GM23248 (cell line): Measurements from ENCODE around the gene TCTN1. TPM values are rescaled to one million over a fixed set of nuclear protein-coding genes. Genes with fewer than 3 reads are reported as not detected.
"Not testable (repeated sequence)": the region's sequence is repeated elsewhere in the genome, so short reads cannot be mapped to it uniquely, and the experiment has no call there.

Experiments used
- DNase-seq: peaks from one replicate; pipeline ENCODE4 v3.0.0-alpha.2; 2015
- H2AFZ ChIP-seq: fragments of 200-600 bp; sonication (generic); 2 replicates; pipeline ENCODE4 v1.6.1; 2016; ENCODE audit warnings: antibody characterized with exemption
- H3F3A ChIP-seq: fragments of 200-600 bp; sonication (generic); 2 replicates; pipeline ENCODE4 v1.6.1; 2016; ENCODE audit warnings: mild to moderate bottlenecking, antibody characterized with exemption, mixed run types; ENCODE audit not compliant: insufficient read depth
- H3K27ac ChIP-seq: fragments of 200-600 bp; sonication (generic); 2 replicates; pipeline ENCODE4 v1.5.1; 2016; ENCODE audit warnings: mild to moderate bottlenecking
- H3K27me3 ChIP-seq: fragments of 200-600 bp; sonication (generic); replicated peaks from 2 replicates; pipeline ENCODE4 v1.6.1; 2016; ENCODE audit warnings: mild to moderate bottlenecking; ENCODE audit not compliant: insufficient read depth
- H3K36me3 ChIP-seq: fragments of 200-600 bp; sonication (generic); 2 replicates; pipeline ENCODE4 v1.6.1; 2016; ENCODE audit warnings: low read depth, mild to moderate bottlenecking
- H3K4me1 ChIP-seq: fragments of 200-600 bp; sonication (generic); 2 replicates; pipeline ENCODE4 v1.6.1; 2016; ENCODE audit warnings: mild to moderate bottlenecking; ENCODE audit not compliant: insufficient read depth
- H3K4me2 ChIP-seq: fragments of 200-600 bp; sonication (generic); one replicate; pipeline ENCODE4 v1.6.1; 2016; ENCODE audit warnings: mild to moderate bottlenecking; ENCODE audit not compliant: unreplicated experiment
- H3K4me3 ChIP-seq: fragments of 200-600 bp; sonication (generic); 2 replicates; pipeline ENCODE4 v1.5.1; 2016; ENCODE audit warnings: mild to moderate bottlenecking
- H3K79me2 ChIP-seq: fragments of 200-600 bp; sonication (generic); 2 replicates; pipeline ENCODE4 v1.6.1; 2016; ENCODE audit warnings: mild to moderate bottlenecking; ENCODE audit not compliant: insufficient read depth
- H3K9ac ChIP-seq: fragments of 200-600 bp; sonication (generic); 2 replicates; pipeline ENCODE4 v1.6.1; 2016; ENCODE audit warnings: mild to moderate bottlenecking
- H3K9me2 ChIP-seq: fragments of 200-600 bp; sonication (generic); 2 replicates; pipeline ENCODE4 v1.6.1; 2016; ENCODE audit warnings: mixed run types, mild to moderate bottlenecking, moderate library complexity; ENCODE audit not compliant: insufficient read depth
- H3K9me3 ChIP-seq: fragments of 200-600 bp; sonication (generic); one replicate; pipeline ENCODE4 v1.6.1; 2017; ENCODE audit warnings: low read depth
- H4K20me1 ChIP-seq: fragments of 200-600 bp; sonication (generic); 2 replicates; pipeline ENCODE4 v1.6.0; 2016; ENCODE audit not compliant: insufficient read depth
- EZH2 ChIP-seq: fragments of 200-600 bp; sonication (generic); IDR thresholded peaks from 2 replicates; pipeline ENCODE4 v1.6.1; 2018; ENCODE audit warnings: antibody characterized with exemption, mild to moderate bottlenecking; ENCODE audit not compliant: insufficient read depth, poor library complexity, severe bottlenecking
- EZH2phosphoT487 ChIP-seq: fragments of 200-600 bp; sonication (generic); IDR thresholded peaks from 2 replicates; pipeline ENCODE4 v1.6.1; 2018; ENCODE audit warnings: antibody characterized with exemption, moderate library complexity, mild to moderate bottlenecking, low read depth; ENCODE audit not compliant: insufficient read depth
- WGBS, 2 experiments: methylation state at CpG; one replicate each; pipeline ENCODE4 v1.1.6; 2015 to 2017; ENCODE audit warnings: low lambda C conversion rate in 2 of 2, low coverage in 1 of 2; ENCODE audit errors: missing lambda C conversion rate in 2 of 2; 5-methylcytosine and 5-hydroxymethylcytosine counted together
- in situ Hi-C: fragments of 300-500 bp; cut with MboI; formaldehyde crosslinking; loops from 2 replicates; pipeline ENCODE4 v1.15.0; 2020
- polyA plus RNA-seq: library from polyadenylated mRNA; unstranded; fragments of >200 nt; fragmentation: Nextera tagmentation; extraction: Ambion mirVana; gene quantifications from 2 replicates; pipeline ENCODE4 v1.2.1, GENCODE V29; 2016
- total RNA-seq: library from RNA; depleted of rRNA; stranded (reverse); fragments of >200 nt; shearing (Covaris generic); gene quantifications from 2 replicates; pipeline ENCODE4 v1.2.3, GENCODE V29; 2014

Gene TCTN1
- total and polyA plus RNA-seq, 2 experiments from 2014 or later, result 44.3 to 65.2 TPM

DNA sequence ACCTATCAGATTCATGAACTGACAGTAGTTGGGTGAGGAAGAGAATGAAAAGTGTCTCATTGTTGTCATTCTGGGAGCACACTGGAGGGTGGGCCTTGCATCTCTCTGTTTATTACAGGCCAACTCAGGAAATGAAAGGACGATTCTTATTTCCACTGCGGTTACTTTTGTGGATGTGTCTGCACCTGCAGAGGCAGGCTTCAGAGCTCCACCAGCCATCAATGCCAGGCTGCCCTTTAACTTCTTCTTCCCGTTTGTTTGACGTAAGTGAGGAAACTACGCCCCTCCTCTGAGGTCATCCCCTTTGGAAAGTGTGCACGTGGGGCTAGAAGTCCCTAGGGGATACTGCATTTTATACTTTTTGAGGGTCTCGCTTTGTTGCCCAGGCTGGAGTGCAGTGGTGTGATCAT, 33.7 kb downstream of the TCTN1 start:
- Histone ChIP-seq H3K9ac (no peak overlapping the region), H3K9me3 (no peaks in the 10 kb centered on the region), H3K4me1 (no peaks in the 10 kb centered on the region), H3K27ac (no peak overlapping the region), H3F3A (no peaks in the 10 kb centered on the region), H3K4me3 (no peak overlapping the region), H2AFZ (no peak overlapping the region), H3K9me2 (no peaks in the 10 kb centered on the region), H3K4me2 (no peak overlapping the region), H3K79me2 (no peaks in the 10 kb centered on the region), H4K20me1 (no peaks in the 10 kb centered on the region), H3K36me3 (no peaks in the 10 kb centered on the region), H3K27me3 (no peaks in the 10 kb centered on the region)
- 79% methylated on average over 7 of the region's 7 CpGs for WGBS, 2 experiments
- no peak for DNase-seq
- in situ Hi-C loops, result no loop called here
- TF ChIP-seq EZH2 (no peak), EZH2phosphoT487 (no peak)

DNA sequence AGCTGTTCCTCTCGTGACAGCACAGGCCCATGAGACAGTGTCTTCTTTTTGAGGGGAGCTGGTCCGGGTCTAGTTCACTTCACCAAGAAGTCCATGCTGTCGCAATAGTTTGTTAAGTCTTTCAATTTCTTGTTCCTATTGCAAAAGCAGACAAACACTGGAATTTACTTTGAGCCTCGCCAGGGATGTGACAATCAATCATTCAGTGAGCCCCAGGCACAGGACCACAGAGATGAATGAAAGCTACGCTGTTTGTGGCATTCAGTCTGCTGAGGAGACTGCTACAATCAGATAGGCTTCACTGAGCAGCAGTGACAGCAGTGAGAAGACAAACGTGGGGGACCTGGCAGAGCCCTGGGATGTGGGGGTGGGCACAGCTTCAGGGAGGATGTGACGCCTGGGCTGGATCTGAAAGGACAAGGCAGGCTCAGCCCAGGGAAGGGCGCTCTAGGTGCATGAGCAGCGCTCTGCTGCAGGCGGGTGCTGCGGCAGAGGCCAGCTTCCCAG, 35.5 kb downstream of the TCTN1 start:
- Histone ChIP-seq H3K79me2 (no peaks in the 10 kb centered on the region), H3K9me2 (no peaks in the 10 kb centered on the region), H3K9ac (no peak overlapping the region), H3K27me3 (no peaks in the 10 kb centered on the region), H3K4me2 (no peak overlapping the region), H3K27ac (no peak overlapping the region), H4K20me1 (no peaks in the 10 kb centered on the region), H3K36me3 (no peaks in the 10 kb centered on the region), H3K4me1 (no peaks in the 10 kb centered on the region), H3F3A (no peaks in the 10 kb centered on the region), H3K9me3 (no peaks in the 10 kb centered on the region), H2AFZ (no peak overlapping the region), H3K4me3 (no peak overlapping the region)
- no peak for DNase-seq
- in situ Hi-C loops, result no loop called here
- TF ChIP-seq EZH2, result no peak
- no peak for TF ChIP-seq EZH2phosphoT487
- 75 to 80% methylated on average over 11 of the region's 11 CpGs for WGBS, 2 experiments

DNA sequence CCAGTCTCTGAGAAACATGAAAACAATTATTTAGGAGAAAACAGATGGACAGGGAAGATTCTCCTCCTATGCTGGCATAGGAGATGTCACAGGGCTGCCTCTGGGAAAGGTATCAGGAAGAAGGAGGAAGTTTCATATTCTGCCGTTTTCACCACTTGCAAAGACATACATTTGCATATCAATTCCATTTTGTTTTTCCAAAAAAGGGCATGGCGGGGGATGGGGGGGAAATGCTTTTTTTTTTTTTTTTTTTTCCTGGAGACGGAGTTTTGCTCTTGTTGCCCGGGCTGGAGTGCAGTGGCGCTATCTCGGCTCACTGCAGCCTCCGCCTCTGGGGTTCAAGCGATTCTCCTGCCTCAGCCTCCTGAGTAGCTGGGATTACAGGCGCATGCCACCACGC, 40.3 kb downstream of the TCTN1 start:
- H3K79me2 ChIP-seq, H4K20me1 ChIP-seq, H3K27ac ChIP-seq, H3K9ac ChIP-seq, in situ Hi-C loops, H2AFZ ChIP-seq, DNase-seq, H3K4me1 ChIP-seq, H3K4me3 ChIP-seq, H3F3A ChIP-seq, H3K9me2 ChIP-seq, H3K9me3 ChIP-seq, H3K27me3 ChIP-seq, H3K36me3 ChIP-seq, H3K4me2 ChIP-seq: not testable (repeated sequence)
- 91 to 94% methylated on average over 10 of the region's 10 CpGs for WGBS, 2 experiments

DNA sequence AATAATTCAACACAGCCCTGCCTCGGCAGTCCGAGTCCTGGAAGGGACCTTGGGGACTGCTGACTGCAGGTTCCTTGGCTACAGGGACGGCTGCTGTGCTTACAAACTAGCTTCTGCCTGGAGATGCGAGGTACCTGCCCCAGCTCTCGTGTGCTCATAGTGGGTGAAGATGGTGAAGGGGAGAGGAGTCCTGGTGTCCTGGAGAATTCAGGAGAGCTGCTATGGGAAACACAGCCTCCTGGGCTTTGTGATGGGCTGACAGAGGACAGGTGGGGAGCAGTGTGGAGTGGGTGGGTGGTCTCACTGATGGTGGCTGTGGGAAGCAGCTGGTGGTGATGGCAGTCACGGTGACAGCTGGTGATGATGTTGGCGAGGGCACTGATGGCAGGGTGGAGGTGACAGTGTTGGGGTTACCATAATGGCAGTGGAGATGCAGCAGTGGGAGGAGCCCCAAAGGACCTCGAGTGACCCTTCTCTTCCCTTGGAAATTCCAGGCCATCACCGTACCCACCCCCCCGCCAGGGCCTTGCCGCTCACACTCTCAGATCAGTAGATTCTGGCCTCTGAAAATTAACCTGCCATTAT, 42.2 kb downstream of the TCTN1 start:
- no peak for DNase-seq
- Histone ChIP-seq H4K20me1 (no peaks in the 10 kb centered on the region), H3K4me1 (no peaks in the 10 kb centered on the region), H3K27me3 (no peaks in the 10 kb centered on the region), H3K9ac (no peak overlapping the region), H2AFZ (no peak overlapping the region), H3K9me3 (no peaks in the 10 kb centered on the region), H3K4me3 (no peak overlapping the region), H3F3A (no peaks in the 10 kb centered on the region), H3K27ac (no peak overlapping the region), H3K9me2 (no peaks in the 10 kb centered on the region), H3K79me2 (no peaks in the 10 kb centered on the region), H3K4me2 (no peak overlapping the region), H3K36me3 (no peaks in the 10 kb centered on the region)
- in situ Hi-C loops, result no loop called here
- TF ChIP-seq EZH2, result no peak
- TF ChIP-seq EZH2phosphoT487, result no peak
- WGBS, 2 experiments, result 86 to 87% methylated on average over 8 to 11 of the region's 11 CpGs

DNA sequence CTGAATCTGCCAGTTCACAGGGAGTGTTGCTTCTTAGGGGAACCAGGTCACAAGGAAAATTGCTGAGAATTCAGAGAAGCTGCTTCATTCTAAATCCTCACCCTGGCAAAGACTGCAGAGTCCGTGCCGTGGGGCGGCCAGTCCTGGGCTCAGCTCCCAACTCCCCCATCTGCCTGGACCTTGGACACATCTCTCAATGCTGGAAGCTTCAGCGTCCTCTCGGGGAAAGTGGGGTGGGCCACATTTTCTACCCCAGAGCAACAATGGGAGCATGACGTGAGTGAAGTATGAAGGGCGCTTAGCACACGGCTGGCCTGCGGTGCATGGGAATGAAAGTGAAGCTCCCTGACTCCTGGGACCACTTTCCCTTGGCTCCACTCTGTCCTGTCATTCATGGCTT, 43.8 kb downstream of the TCTN1 start:
- Histone ChIP-seq H3K4me2 (no peak overlapping the region), H3K4me1 (no peaks in the 10 kb centered on the region), H3K79me2 (no peaks in the 10 kb centered on the region), H4K20me1 (no peaks in the 10 kb centered on the region), H3K27ac (no peak overlapping the region), H3K36me3 (no peaks in the 10 kb centered on the region), H3K9me3 (no peaks in the 10 kb centered on the region), H3K27me3 (no peaks in the 10 kb centered on the region), H3K9me2 (no peaks in the 10 kb centered on the region), H3K4me3 (no peak overlapping the region), H3K9ac (no peak overlapping the region), H3F3A (no peaks in the 10 kb centered on the region), H2AFZ (no peak overlapping the region)
- DNase-seq, result no peak
- in situ Hi-C loops, result no loop called here
- WGBS, 2 experiments, result 86 to 90% methylated on average over 9 of the region's 9 CpGs
- no peak for TF ChIP-seq EZH2
- TF ChIP-seq EZH2phosphoT487, result no peak
